Endodermal cell (in vitro differentiated cells): ENCODE results near the gene FRY. TPM values are rescaled to one million over a fixed set of nuclear protein-coding genes. Genes with fewer than 3 reads are reported as not detected.

ENCODE experiments used
- DNase-seq: peaks from one replicate; pipeline ENCODE4 v3.0.0-alpha.2; 2017
- H3K27ac ChIP-seq: 2 replicates; pipeline ENCODE4 v1.5.1; 2013; ENCODE audit warnings: mild to moderate bottlenecking, low read depth, low read length, moderate library complexity
- H3K27me3 ChIP-seq: 2 replicates; pipeline ENCODE4 v1.6.1; 2013; ENCODE audit warnings: mild to moderate bottlenecking, low read length, moderate library complexity; ENCODE audit not compliant: insufficient read depth, control insufficient read depth, poor library complexity, severe bottlenecking
- H3K36me3 ChIP-seq: 2 replicates; pipeline ENCODE4 v1.7.0; 2013; ENCODE audit warnings: mild to moderate bottlenecking, low read length, moderate library complexity; ENCODE audit not compliant: control insufficient read depth, insufficient read depth
- H3K4me1 ChIP-seq: one replicate; pipeline ENCODE4 v1.7.0; 2013; ENCODE audit warnings: low read length; ENCODE audit not compliant: control insufficient read depth, insufficient read depth
- H3K4me3 ChIP-seq: 2 replicates; pipeline ENCODE4 v1.5.1; 2013; ENCODE audit warnings: mild to moderate bottlenecking, low read length, moderate library complexity
- H3K9ac ChIP-seq: 2 replicates; pipeline ENCODE4 v1.6.1; 2013; ENCODE audit warnings: mild to moderate bottlenecking, low read length, moderate library complexity; ENCODE audit not compliant: poor library complexity, severe bottlenecking; ENCODE audit errors: extremely low read depth
- H3K9me3 ChIP-seq: 2 replicates; pipeline ENCODE4 v1.6.1; 2013; ENCODE audit warnings: mild to moderate bottlenecking, low read length, moderate library complexity; ENCODE audit not compliant: control insufficient read depth
- H3K27ac Mint-ChIP-seq: 2 replicates; pipeline ENCODE4 v1.8.0; 2020; ENCODE audit warnings: mixed read lengths
- H3K27me3 Mint-ChIP-seq: 2 replicates; pipeline ENCODE4 v1.8.0; 2021; ENCODE audit warnings: mild to moderate bottlenecking, mixed read lengths; ENCODE audit not compliant: insufficient read depth
- H3K36me3 Mint-ChIP-seq: 2 replicates; pipeline ENCODE4 v1.8.0; 2020; ENCODE audit warnings: low read depth, mixed read lengths
- H3K4me1 Mint-ChIP-seq: 2 replicates; pipeline ENCODE4 v1.8.0; 2020; ENCODE audit warnings: mixed read lengths
- H3K4me3 Mint-ChIP-seq: 2 replicates; pipeline ENCODE4 v1.8.0; 2020; ENCODE audit warnings: mild to moderate bottlenecking, moderate library complexity, mixed read lengths
- H3K9me3 Mint-ChIP-seq: 2 replicates; pipeline ENCODE4 v1.8.0; 2020; ENCODE audit warnings: mild to moderate bottlenecking, mixed read lengths
- WGBS, 2 experiments: methylation state at CpG; one replicate each; pipeline versions ENCODE4 v1.1.5 to v1.1.7; 2013; ENCODE audit warnings: missing lambda C conversion rate in 2 of 2, mixed read lengths in 1 of 2; ENCODE audit not compliant: insufficient coverage in 1 of 2, insufficient read length in 1 of 2; 5-methylcytosine and 5-hydroxymethylcytosine counted together
- total RNA-seq, 2 donors: library from RNA; stranded (reverse); fragmentation: NEBNext Ultra II Directional in 1 of 2; extraction: Animal tissue kit (Norgen Biotek cat#: 25700) in 1 of 2; gene quantifications; 2 replicates in 1 of 2; 3 replicates in 1 of 2; pipeline ENCODE4 v1.2.1, GENCODE V29; 2021
- TF ChIP-seq, protein P1 (sequence below): fragments of 200-600 bp; sonication (generic); conservative IDR thresholded peaks from 2 replicates; pipeline ENCODE4 v1.5.0; 2021; ENCODE audit warnings: antibody characterized with exemption, mild to moderate bottlenecking

FRY gene
- total RNA-seq, 2 donors from 2014 or later = 20.1 to 30.8 TPM

DNA sequence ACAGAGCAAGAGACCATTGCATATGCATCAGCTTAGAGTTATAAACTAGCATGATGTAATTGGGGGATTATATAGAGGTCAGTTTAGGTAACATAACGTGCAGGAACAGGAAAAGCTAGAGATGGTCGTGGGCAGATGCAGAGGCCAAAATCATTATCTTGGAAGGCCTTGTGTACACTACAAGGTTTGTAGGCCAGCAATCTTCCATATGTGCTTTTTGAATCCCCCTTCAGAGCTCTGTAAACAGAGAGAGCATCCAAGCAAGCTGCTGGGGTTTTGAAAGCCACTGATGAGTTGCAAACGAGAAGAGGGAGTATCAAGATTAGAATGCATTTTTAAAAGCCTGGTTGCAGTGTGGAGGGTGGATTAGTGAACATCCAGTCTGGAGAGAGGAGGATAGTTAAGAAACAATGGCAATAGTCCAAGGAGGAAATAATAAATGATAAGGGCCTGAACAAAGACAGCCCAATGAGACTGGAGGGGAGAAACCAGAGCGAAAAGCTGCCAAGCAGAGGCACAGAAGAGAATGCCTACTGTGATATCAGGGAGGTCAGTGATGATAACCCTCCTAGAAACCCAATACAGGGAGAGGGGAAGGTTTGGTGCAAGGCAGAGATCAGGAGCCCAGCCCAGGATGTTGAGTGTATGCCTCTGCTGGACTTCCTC lies 174.0 kb downstream of the FRY start:
- Histone ChIP-seq H3K4me3 (no peak overlapping the region), H3K4me1 (no peaks in the 10 kb centered on the region), H3K9me3 (no peaks in the 10 kb centered on the region), H3K36me3 (no peaks in the 10 kb centered on the region), H3K27ac (no peak overlapping the region), H3K9ac (no peak overlapping the region), H3K27me3 (no peaks in the 10 kb centered on the region)
- DNase-seq = no peak
- Mint-ChIP-seq H3K27me3 (no peaks in the 10 kb centered on the region), H3K4me3 (no peak overlapping the region), H3K4me1 (peaks cover 17% of the 10 kb centered on the region), H3K9me3 (no peaks in the 10 kb centered on the region), H3K36me3 (peaks cover 2% of the 10 kb centered on the region), H3K27ac (no peak overlapping the region)
- TF ChIP-seq, protein P1, sequence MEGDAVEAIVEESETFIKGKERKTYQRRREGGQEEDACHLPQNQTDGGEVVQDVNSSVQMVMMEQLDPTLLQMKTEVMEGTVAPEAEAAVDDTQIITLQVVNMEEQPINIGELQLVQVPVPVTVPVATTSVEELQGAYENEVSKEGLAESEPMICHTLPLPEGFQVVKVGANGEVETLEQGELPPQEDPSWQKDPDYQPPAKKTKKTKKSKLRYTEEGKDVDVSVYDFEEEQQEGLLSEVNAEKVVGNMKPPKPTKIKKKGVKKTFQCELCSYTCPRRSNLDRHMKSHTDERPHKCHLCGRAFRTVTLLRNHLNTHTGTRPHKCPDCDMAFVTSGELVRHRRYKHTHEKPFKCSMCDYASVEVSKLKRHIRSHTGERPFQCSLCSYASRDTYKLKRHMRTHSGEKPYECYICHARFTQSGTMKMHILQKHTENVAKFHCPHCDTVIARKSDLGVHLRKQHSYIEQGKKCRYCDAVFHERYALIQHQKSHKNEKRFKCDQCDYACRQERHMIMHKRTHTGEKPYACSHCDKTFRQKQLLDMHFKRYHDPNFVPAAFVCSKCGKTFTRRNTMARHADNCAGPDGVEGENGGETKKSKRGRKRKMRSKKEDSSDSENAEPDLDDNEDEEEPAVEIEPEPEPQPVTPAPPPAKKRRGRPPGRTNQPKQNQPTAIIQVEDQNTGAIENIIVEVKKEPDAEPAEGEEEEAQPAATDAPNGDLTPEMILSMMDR = no peak
- 86 to 88% methylated on average over 4 of the region's 4 CpGs for WGBS, 2 experiments

DNA sequence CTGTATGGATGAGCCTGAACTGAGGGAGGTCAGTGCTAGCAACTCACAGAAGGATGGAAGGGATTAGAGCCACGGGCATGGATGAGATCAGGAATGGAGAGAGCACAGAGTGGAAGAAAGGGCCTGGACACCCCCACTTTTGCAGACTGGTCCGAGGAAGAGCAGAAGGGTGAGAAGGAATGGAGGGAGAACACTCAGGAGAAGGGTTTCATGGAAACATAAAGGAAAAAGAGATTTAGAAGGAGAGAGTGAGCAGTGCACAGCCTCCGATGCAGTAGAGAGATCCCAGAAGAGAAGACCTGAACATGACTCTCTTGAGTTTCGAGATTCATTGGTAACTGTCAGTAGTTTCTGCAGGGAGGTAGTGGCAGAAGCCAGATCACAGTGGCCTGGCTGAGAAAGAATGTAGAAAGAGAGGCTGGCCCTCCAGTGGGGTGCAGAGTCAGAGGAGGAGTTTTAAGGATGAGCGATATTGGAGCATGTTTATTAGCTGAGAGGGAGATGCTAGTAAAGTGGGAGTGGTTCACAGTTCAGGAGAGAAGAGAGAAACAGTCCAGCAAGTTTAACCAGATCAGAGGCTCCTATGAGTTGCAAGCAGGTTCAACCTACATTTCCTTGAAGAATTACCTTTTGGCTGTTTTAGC lies 174.6 kb downstream of the FRY start:
- H3K27ac ChIP-seq = no peak overlapping the region
- H3K4me3 Mint-ChIP-seq = no peak overlapping the region
- H3K9me3 Mint-ChIP-seq = no peaks in the 10 kb centered on the region
- no peak overlapping the region for H3K9ac ChIP-seq
- H3K9me3 ChIP-seq = no peaks in the 10 kb centered on the region
- no peaks in the 10 kb centered on the region for H3K27me3 ChIP-seq
- 87 to 89% methylated on average over 5 of the region's 5 CpGs for WGBS, 2 experiments
- TF ChIP-seq, protein P1 = no peak
- DNase-seq = no peak
- no peak overlapping the region for H3K27ac Mint-ChIP-seq
- no peaks in the 10 kb centered on the region for H3K27me3 Mint-ChIP-seq
- H3K4me1 ChIP-seq = no peaks in the 10 kb centered on the region
- H3K4me3 ChIP-seq = no peak overlapping the region
- H3K36me3 Mint-ChIP-seq = peaks cover 8% of the 10 kb centered on the region
- no peaks in the 10 kb centered on the region for H3K36me3 ChIP-seq
- H3K4me1 Mint-ChIP-seq = peaks cover 19% of the 10 kb centered on the region

GRCh38 chr13:32208860-32209259 lies 177.3 kb downstream of the FRY start:
- H3K4me3 Mint-ChIP-seq = no peak overlapping the region
- Histone ChIP-seq H3K9ac (no peak overlapping the region), H3K4me3 (no peak overlapping the region), H3K27me3 (no peaks in the 10 kb centered on the region), H3K9me3 (no peaks in the 10 kb centered on the region), H3K27ac (no peak overlapping the region), H3K36me3 (peaks cover 3% of the 10 kb centered on the region), H3K4me1 (no peaks in the 10 kb centered on the region)
- TF ChIP-seq, protein P1 = no peak
- DNase-seq = no peak
- no peaks in the 10 kb centered on the region for H3K9me3 Mint-ChIP-seq
- no peaks in the 10 kb centered on the region for H3K27me3 Mint-ChIP-seq
- 92 to 93% methylated on average over 10 to 13 of the region's 13 CpGs for WGBS, 2 experiments
- peaks cover 19% of the 10 kb centered on the region for H3K4me1 Mint-ChIP-seq
- H3K36me3 Mint-ChIP-seq = peaks cover 13% of the 10 kb centered on the region
- H3K27ac Mint-ChIP-seq = no peak overlapping the region
